Right hindlimb (tissue), 1 donor: ENCODE measurements around the gene SEMA3F.

Source experiments
- DNase-seq: peaks from one replicate; pipeline ENCODE4 v3.0.0-alpha.2; 2018

The SEMA3F gene

DNA sequence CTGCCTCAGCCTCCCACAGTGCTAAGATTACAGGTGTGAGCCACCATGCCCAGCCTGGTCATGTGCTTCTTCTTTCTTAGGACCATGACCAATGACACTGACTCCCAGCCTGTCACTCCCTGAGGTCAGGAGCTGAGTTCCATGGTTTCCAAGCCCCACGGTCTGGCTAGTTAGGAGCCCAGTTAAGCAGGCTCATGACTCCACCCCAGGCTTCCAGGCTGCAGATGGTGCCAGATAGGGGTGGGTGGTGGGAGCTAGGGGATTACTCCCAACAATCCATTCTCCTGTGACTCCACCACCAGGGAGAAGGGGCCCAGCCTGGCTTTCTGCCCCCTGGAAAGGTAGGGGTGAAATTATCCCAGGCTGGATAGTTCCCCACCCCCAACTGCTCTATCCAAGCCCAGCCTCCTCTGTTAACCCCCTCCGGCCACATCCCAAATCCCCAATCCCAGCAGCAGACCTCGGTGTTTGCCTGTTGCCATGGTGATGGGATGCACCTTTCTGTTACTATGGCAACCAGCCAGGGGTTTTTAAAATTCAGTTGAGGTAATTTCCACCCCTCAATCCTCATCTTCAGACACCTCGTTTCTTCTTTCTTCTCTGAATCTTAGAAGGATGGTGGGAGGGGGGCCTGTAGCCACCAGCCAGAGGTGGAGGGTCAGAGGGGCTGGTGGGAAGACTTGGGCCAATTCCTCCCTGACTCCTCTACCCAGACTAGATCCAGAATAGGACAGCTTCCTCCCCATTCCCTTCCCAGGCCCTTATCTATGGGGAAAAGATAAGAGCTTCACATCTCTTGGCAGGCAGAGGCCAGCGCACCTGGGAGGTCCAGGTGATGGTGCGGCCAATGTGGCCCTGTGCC is 22.5 kb upstream of the SEMA3F start:
- no peak for DNase-seq

DNA sequence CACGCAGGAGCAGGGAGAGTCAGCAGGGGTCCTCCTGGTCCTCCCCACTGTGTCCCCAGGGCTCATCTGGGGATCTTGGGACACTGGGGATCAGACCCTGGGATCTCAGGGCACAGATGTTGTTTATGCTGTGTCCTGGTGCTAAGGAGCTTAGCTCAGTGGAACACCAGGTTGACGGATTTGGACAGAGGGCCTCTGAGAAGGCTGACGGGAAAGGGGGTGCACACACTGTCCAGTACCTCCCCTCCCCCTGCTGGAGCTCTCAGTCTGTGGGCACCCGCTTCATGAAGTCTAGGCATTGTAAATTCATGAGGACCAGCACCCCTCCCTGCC is 21.9 kb upstream of the SEMA3F start:
- DNase-seq = no peak

GRCh38 chr3:50134367-50134766 is 20.8 kb upstream of the SEMA3F start:
- DNase-seq = no peak

- no peak for DNase-seq
These were observed 19.2 kb upstream of the SEMA3F start for GRCh38 chr3:50135964-50136363.

- peak; percentile 19 for DNase-seq
These were observed 18.3 kb upstream of the SEMA3F start for GRCh38 chr3:50136714-50137405.

DNA sequence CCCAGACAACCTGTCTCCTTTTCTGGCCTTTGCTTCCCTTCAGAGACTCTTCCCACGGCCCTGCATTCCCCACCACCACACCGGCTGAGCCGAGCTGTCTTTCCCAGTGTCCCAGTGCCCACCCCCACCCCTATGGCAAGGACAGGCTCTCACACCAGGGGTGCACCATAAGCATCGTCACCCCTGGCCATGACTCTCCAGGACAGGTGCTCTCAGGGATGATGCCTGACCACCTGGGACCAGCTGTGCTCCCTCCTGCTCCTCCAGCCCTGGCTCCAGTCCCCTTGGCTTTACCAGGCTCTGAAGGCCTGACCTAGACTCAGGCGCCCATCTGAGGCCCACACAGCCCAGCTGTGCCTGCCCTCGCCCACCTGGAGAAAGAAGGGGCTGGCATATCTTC is 17.6 kb upstream of the SEMA3F start:
- no peak for DNase-seq

DNA sequence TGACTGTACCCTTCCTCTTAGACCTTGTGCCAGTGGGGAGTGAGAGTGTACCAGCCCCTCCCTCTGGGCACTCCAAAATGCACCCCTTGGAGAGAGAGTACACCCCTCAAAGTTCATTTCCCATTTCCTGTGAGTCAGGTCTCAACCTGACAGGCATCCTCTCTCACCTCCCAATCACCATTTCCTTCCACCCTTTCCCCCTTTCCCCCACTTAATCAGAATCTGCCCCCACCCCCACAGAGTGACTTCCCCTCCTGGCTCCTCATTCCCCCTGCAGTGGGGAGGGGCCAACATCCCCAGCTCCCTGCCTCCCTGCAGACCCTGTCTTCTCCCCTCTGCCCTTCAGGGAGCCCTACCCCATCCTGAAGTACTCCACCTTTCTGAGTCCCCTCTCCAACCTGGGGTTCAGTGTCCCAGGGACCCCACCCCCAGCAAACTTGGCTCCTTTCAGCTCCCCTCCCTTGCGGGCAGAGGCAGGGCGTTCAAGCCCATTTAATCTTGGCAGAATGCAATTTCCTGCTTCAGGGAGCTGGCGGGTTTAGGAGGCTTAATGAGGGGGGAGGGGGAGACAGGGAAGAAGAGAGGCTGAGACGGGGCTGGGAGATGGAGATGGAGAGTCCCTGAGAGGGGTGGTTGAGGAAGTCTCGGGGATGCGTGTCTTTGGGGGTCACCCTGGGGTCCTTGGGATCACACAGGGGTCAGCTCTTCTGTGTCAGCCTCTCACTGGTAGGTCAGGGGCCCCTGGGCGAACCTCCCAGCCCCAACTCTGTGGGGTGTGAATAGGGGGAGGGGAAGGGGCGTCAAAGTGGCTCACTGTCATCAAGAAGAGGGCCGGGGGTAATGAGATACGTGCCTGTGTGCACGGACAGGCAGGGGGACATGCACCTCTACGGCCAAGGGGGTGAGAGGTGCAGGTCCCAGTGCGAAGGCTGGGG is 16.6 kb upstream of the SEMA3F start:
- no peak for DNase-seq

- no peak for DNase-seq
These were observed 15.8 kb upstream of the SEMA3F start for GRCh38 chr3:50139308-50139707.

- no peak for DNase-seq
These were observed 15.3 kb upstream of the SEMA3F start for GRCh38 chr3:50139718-50140423.

GRCh38 chr3:50140990-50141389 is 14.1 kb upstream of the SEMA3F start:
- DNase-seq = no peak

- DNase-seq = no peak
These were observed 8.7 kb upstream of the SEMA3F start for GRCh38 chr3:50146316-50146901.

- no peak for DNase-seq
These were observed 8.1 kb upstream of the SEMA3F start for GRCh38 chr3:50147016-50147415.

GRCh38 chr3:50147447-50147846 is 7.7 kb upstream of the SEMA3F start:
- DNase-seq = no peak

DNA sequence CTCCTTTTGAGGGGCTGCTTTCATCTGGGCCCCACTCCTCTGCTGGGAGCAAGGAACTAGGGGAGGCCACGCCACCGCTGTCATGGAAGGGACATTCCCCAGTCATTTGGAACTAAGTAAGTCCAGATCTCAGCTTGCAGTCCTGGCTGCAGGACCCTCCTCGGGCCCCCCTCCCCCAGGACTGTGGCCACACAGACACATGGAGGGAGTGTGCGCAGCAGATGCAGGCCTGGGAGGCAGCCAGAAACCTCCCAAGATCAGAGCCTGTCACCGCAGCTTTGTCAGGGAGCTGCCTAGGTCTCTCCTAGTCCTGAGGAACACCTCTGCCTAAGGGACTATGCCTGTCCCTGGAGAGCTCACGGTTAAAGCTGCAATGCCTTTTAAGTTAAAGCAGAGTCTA is 7.3 kb upstream of the SEMA3F start:
- peak; percentile 74 for DNase-seq

DNA sequence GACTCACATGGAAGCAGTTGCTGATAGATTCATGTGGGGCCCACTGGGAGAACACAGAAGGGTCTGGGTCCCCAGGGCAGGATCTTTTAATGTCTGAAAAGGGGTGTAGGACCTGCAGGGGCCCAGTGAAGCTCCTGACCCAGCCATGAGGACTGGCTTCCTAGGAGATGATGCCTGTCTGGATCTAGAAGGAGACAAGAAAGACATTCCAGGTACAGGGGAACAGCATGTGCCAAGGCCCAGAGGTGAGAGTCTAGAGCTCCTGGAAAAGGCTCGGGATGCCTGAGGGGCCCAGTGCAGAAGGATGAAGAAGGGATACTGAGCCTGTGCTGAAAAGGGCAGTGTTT is 4.7 kb upstream of the SEMA3F start:
- no peak for DNase-seq

DNA sequence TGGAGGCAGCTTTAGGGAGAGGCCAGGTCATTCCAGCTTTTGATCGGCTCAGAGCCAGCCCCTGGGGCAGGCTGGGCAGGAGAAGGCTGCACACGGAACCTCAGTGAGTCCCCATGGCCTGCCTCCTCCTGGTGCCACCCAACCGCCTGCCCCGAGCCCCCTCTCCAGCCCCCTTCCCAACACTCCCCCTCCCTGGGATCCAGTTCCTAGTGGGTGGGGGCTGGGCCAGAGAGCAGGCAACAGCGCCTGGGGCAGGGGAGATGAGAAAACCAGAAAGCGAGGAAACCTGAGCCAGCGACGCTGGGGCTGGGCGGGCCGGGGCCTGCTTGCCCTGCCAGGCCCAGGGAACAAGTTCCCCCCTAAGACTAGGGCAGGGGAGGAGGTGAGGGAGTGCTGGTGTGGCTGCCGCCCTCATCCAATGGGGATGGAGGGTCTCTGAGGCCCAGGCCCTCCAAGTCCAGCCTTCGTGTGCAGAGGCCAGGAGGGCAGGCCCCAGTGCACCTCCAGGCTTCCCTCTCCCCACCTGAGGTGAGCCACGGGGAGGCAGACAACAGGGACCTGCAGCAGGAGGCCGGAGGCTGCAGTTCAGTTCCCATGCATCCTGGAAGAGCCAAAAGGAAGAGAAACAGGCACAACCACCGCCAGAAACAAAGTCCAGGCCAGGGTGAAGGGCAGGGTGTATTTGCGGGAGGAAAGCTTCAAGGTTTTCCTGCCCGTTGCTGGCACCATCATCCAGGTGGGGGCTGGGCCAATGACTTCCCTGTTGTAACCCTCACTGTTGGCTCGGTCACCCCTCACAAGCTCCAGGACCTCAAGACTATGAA is 4.0 kb upstream of the SEMA3F start:
- peak; percentile 87 for DNase-seq

- DNase-seq = no peak
These were observed 3.4 kb upstream of the SEMA3F start for GRCh38 chr3:50151728-50152127.

DNA sequence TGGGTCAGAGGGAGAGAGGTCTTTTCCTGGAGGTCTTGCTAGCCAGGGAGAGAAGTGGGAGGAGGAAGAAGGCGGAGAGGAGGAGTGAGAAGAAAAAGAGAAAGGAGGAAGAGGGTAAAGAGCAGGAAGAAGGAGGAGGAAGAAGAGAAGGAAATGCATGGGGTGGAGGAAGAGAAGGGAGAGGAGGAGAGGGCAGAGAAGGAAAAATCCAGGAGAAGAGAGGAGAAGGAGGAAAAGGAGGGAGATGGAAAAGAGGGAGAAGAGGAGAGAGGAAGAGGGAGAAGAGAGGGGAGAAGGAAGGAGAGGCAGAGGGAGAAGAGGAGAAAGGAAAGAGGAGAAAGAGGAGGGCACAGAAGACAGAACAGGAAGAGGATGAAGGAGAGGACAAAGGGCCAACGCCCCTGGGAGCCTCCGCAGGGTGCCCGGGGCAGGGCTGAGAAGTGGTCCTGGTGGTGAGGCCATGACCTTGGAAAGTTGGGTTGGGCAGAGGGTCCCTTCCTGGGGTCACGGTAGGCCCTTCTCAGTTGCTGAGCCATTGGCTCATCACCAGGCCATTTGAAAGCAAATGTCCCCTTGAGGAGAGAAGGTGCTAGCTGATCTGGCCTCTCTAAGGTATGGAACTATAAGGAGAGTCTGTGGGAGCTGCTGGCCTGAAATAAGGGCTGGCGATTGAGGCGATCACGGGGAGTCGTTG is 1.2 kb upstream of the SEMA3F start:
- DNase-seq = no peak

- DNase-seq = no peak
These were observed 666 bp upstream of the SEMA3F start for GRCh38 chr3:50154476-50154839.

DNA sequence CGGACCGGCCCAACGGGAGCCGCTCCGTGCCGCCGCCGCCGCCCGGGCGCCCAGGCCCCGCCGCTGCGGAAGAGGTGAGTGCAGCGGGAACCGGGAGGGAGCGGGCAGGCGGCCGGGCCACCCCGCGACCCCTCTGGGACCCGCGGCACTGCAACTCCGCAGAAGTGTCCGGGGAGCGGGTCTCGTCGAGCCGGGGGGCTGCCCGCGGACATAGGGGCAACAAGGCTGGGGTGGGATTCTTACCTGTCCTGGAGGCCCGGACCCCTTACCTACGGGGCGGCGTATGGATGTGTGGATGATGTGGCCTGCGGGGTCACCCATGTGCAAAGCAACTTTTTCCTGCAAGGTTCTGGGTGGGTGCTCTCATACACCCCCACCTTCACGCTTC is 361 bp downstream of the SEMA3F start:
- no peak for DNase-seq

- DNase-seq = no peak
These were observed 767 bp downstream of the SEMA3F start for GRCh38 chr3:50155891-50156290.
